Measurements from ENCODE around the gene ANXA8.

The ANXA8 gene

DNA sequence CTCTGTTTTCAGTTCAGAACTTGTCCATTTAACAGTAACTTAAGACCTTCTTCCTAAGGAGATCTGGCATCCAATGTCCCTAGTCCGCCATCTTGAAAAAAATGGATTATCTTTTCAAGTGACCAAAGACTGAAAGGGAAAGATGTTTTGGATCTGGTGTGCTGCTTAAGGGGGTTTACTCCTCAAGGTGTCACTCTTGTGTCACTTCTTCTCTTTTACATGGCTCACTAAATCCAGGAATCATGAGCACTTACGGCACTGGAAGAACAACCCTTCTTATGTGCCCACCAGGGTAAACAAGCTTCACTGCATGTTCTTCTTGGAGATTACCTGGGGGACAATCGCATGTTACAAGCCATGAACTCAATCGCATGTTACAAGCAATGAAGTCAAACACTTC is 43.7 kb downstream of the ANXA8 start:
- no peaks in the 10 kb centered on the region for H3K4me1 ChIP-seq (ENCODE audit: insufficient read depth, low read length, severe bottlenecking)
- H3K4me2 ChIP-seq (ENCODE audit: low read length): no peak overlapping the region
- H3F3A ChIP-seq (ENCODE audit: insufficient read depth, low read length): no peaks in the 10 kb centered on the region
- H3K27me3 ChIP-seq (ENCODE audit: insufficient read depth, low read length): no peaks in the 10 kb centered on the region
- no peaks in the 10 kb centered on the region for H4K20me1 ChIP-seq (ENCODE audit: insufficient read depth, low read length)
- H3K27ac ChIP-seq (ENCODE audit: low read depth, low read length, poor library complexity, severe bottlenecking): no peak overlapping the region
- no peaks in the 10 kb centered on the region for H3K9me3 ChIP-seq (ENCODE audit: low read length)
- no peaks in the 10 kb centered on the region for H3K79me2 ChIP-seq (ENCODE audit: insufficient read depth, low read length)
- no peak for TF ChIP-seq EZH2 (IDR thresholded peaks at IDR 0.05; ENCODE audit: borderline replicate concordance, low read length)
- TF ChIP-seq, protein P1, sequence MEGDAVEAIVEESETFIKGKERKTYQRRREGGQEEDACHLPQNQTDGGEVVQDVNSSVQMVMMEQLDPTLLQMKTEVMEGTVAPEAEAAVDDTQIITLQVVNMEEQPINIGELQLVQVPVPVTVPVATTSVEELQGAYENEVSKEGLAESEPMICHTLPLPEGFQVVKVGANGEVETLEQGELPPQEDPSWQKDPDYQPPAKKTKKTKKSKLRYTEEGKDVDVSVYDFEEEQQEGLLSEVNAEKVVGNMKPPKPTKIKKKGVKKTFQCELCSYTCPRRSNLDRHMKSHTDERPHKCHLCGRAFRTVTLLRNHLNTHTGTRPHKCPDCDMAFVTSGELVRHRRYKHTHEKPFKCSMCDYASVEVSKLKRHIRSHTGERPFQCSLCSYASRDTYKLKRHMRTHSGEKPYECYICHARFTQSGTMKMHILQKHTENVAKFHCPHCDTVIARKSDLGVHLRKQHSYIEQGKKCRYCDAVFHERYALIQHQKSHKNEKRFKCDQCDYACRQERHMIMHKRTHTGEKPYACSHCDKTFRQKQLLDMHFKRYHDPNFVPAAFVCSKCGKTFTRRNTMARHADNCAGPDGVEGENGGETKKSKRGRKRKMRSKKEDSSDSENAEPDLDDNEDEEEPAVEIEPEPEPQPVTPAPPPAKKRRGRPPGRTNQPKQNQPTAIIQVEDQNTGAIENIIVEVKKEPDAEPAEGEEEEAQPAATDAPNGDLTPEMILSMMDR (IDR thresholded peaks at IDR 0.05; ENCODE audit: low read length): no peak
- H3K4me3 ChIP-seq (ENCODE audit: low read depth, low read length, poor library complexity, severe bottlenecking): no peak overlapping the region
- H3K9ac ChIP-seq (ENCODE audit: low read length): no peak overlapping the region
- H3K9me2 ChIP-seq (ENCODE audit: low read depth, low read length): no peaks in the 10 kb centered on the region
- no peak overlapping the region for H2AFZ ChIP-seq (ENCODE audit: low read length)
- no peaks in the 10 kb centered on the region for H3K36me3 ChIP-seq (ENCODE audit: insufficient read depth, low read length)

DNA sequence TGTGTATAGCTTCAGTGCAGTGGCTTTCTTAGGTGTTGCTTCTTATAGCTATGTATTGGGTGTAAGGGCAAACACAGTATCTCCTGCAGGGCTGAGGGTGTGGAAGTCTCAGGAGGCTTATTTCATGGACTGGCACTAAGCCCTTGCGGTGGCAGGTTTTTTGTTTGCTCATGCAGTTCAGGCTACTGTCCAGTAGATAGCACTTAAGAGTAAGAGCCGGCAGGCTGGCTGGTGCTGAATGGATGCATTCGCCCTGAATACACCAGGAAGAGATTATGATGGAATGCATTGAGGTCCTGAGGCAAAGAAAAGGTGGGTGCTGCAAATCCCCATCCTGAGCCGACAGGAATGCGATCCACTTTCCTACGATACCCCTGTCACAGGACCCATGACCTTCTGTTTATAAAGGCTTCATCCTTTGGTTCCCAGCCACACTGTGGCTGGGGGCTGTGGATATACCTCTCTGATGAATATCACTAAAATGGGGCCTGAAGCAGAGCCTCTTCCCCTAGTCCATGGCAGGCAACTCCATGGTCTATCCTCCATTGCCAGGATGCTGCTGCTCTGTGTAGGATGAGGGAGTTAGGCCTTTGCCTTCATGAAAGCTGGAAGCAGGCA is 44.9 kb downstream of the ANXA8 start:
- Histone ChIP-seq H4K20me1 (ENCODE audit: insufficient read depth, low read length) (no peaks in the 10 kb centered on the region), H3K36me3 (ENCODE audit: insufficient read depth, low read length) (no peaks in the 10 kb centered on the region), H3K4me1 (ENCODE audit: insufficient read depth, low read length, severe bottlenecking) (no peaks in the 10 kb centered on the region), H3K27me3 (ENCODE audit: insufficient read depth, low read length) (no peaks in the 10 kb centered on the region), H3K9me3 (ENCODE audit: low read length) (no peaks in the 10 kb centered on the region), H3K4me2 (ENCODE audit: low read length) (no peak overlapping the region), H2AFZ (ENCODE audit: low read length) (no peak overlapping the region), H3K9me2 (ENCODE audit: low read depth, low read length) (no peaks in the 10 kb centered on the region), H3K9ac (ENCODE audit: low read length) (no peak overlapping the region), H3K27ac (ENCODE audit: low read depth, low read length, poor library complexity, severe bottlenecking) (no peak overlapping the region), H3K79me2 (ENCODE audit: insufficient read depth, low read length) (no peaks in the 10 kb centered on the region), H3F3A (ENCODE audit: insufficient read depth, low read length) (no peaks in the 10 kb centered on the region), H3K4me3 (ENCODE audit: low read depth, low read length, poor library complexity, severe bottlenecking) (no peak overlapping the region)
- TF ChIP-seq, protein P1 (IDR thresholded peaks at IDR 0.05; ENCODE audit: low read length): peak; percentile 34; the same call in 1 of the 2 replicates
- no peak for TF ChIP-seq EZH2 (IDR thresholded peaks at IDR 0.05; ENCODE audit: borderline replicate concordance, low read length)

DNA sequence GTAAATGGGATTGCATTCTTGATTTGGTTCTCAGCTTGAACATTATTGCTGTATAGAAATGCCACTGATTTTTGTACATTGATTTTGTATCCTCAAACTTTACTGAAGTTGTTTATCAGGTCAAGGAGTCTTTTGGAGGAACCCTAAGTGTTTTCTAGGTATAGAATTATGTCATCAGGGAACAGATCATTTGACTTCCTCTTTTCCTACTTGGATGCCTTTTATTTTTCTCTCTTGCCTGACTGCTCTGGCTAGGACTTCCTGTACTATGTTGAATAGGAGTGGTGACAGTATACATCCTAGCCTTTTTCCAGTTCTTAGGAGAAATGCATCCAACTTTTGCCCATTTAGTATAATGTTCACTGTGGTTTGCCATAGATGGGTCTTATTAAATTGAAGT is 48.8 kb downstream of the ANXA8 start:
- Histone ChIP-seq H3K27me3 (ENCODE audit: insufficient read depth, low read length) (no peaks in the 10 kb centered on the region), H3K4me3 (ENCODE audit: low read depth, low read length, poor library complexity, severe bottlenecking) (no peak overlapping the region), H3K79me2 (ENCODE audit: insufficient read depth, low read length) (no peaks in the 10 kb centered on the region), H2AFZ (ENCODE audit: low read length) (no peak overlapping the region), H4K20me1 (ENCODE audit: insufficient read depth, low read length) (no peaks in the 10 kb centered on the region), H3K4me1 (ENCODE audit: insufficient read depth, low read length, severe bottlenecking) (no peaks in the 10 kb centered on the region), H3K36me3 (ENCODE audit: insufficient read depth, low read length) (no peaks in the 10 kb centered on the region), H3F3A (ENCODE audit: insufficient read depth, low read length) (no peaks in the 10 kb centered on the region), H3K27ac (ENCODE audit: low read depth, low read length, poor library complexity, severe bottlenecking) (no peak overlapping the region), H3K9me2 (ENCODE audit: low read depth, low read length) (no peaks in the 10 kb centered on the region), H3K4me2 (ENCODE audit: low read length) (no peak overlapping the region), H3K9me3 (ENCODE audit: low read length) (no peaks in the 10 kb centered on the region), H3K9ac (ENCODE audit: low read length) (no peak overlapping the region)
- TF ChIP-seq EZH2 (IDR thresholded peaks at IDR 0.05; ENCODE audit: borderline replicate concordance, low read length): no peak

DNA sequence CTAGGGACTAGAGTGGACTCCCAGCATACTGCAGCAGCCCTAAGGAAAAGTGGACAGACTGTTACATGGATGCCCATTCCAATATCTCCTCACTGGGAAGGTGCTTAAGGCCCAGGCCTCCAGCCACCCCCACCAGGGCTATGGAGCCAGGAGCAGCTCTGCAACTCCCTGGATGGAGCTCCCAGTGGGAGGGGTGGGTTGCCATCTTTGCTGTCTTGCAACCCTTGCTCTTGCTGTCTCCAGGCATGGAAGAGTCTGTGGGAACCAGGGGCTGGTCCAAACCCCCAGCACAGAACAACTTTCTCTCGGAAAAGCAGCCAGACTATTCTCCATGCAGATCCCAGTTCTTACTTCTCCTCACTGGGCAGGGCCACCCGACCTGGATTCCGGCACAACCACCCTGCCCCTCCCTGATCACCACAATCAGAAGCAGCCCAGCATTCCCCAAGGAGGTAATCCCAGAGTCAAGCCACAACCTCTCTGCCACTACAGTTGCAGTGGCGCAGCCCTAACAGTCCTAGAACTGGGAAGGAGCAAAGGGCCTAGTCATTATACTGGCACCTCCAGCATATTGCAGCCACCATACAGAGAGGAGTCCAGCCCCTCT is 58.0 kb downstream of the ANXA8 start:
- Histone ChIP-seq H3K79me2 (ENCODE audit: insufficient read depth, low read length) (no peaks in the 10 kb centered on the region), H3K9ac (ENCODE audit: low read length) (no peak overlapping the region), H4K20me1 (ENCODE audit: insufficient read depth, low read length) (no peaks in the 10 kb centered on the region), H3F3A (ENCODE audit: insufficient read depth, low read length) (no peaks in the 10 kb centered on the region), H3K27ac (ENCODE audit: low read depth, low read length, poor library complexity, severe bottlenecking) (no peak overlapping the region), H3K36me3 (ENCODE audit: insufficient read depth, low read length) (no peaks in the 10 kb centered on the region), H3K4me3 (ENCODE audit: low read depth, low read length, poor library complexity, severe bottlenecking) (no peak overlapping the region), H3K4me2 (ENCODE audit: low read length) (no peak overlapping the region), H3K27me3 (ENCODE audit: insufficient read depth, low read length) (no peaks in the 10 kb centered on the region), H3K9me3 (ENCODE audit: low read length) (no peaks in the 10 kb centered on the region), H2AFZ (ENCODE audit: low read length) (no peak overlapping the region), H3K4me1 (ENCODE audit: insufficient read depth, low read length, severe bottlenecking) (no peaks in the 10 kb centered on the region), H3K9me2 (ENCODE audit: low read depth, low read length) (no peaks in the 10 kb centered on the region)
- no peak for TF ChIP-seq EZH2 (IDR thresholded peaks at IDR 0.05; ENCODE audit: borderline replicate concordance, low read length)
- TF ChIP-seq, protein P1 (IDR thresholded peaks at IDR 0.05; ENCODE audit: low read length): no peak
